Measurements from ENCODE around the gene APBB2.
"Not testable (repeated sequence)": the region's sequence is repeated elsewhere in the genome, so short reads cannot be mapped to it uniquely, and the experiment has no call there.

The APBB2 gene

GRCh38 chr4:41148931-41149330 lies 65.4 kb downstream of the APBB2 start:
- no peak overlapping the region for H3K4me3 ChIP-seq (ENCODE audit: insufficient read length, low read depth)
- DNase-seq (ENCODE audit: low read depth, low spot score), result no peak
- H3K36me3 ChIP-seq (ENCODE audit: insufficient read depth, insufficient read length, low read length), result no peaks in the 10 kb centered on the region
- no peak for TF ChIP-seq YY1 (IDR thresholded peaks at IDR 0.05; ENCODE audit: insufficient read depth, insufficient read length)
- no peak for TF ChIP-seq SUZ12 (IDR thresholded peaks at IDR 0.05; ENCODE audit: extremely low read depth, insufficient read depth, insufficient read length)
- TF ChIP-seq ZNF274 (IDR thresholded peaks at IDR 0.05; ENCODE audit: low read depth, low read length), result no peak
- no peak overlapping the region for H3K9ac ChIP-seq (ENCODE audit: insufficient read length, low read depth)
- no peaks in the 10 kb centered on the region for H3K9me3 ChIP-seq (ENCODE audit: insufficient read depth, low read length)
- no peaks in the 10 kb centered on the region for H3K27me3 ChIP-seq (ENCODE audit: insufficient read depth, insufficient read length)
- no peaks in the 10 kb centered on the region for H3K4me1 ChIP-seq (ENCODE audit: insufficient read depth, insufficient read length)

DNA sequence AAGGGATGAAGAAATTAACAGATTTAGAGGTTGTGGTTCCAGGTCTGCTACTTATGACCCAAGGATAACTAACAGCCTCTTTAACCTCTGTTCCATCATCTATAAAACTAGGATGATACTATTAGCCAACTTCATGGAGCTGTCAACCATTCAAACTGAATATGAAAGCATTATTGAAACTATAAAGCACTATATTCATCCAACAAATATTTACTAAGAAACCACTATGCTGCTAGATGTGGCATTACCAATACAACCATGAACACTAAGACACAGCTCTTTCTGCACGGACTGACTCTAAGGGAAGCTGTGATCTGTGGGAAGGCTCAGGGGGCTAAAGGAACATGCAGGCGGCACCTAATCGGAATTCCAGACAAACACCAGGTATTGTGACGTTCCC lies 66.0 kb downstream of the APBB2 start:
- Histone ChIP-seq H3K9me3 (ENCODE audit: insufficient read depth, low read length) (no peaks in the 10 kb centered on the region), H3K9ac (ENCODE audit: insufficient read length, low read depth) (no peak overlapping the region), H3K36me3 (ENCODE audit: insufficient read depth, insufficient read length, low read length) (no peaks in the 10 kb centered on the region), H3K4me1 (ENCODE audit: insufficient read depth, insufficient read length) (no peaks in the 10 kb centered on the region), H3K27me3 (ENCODE audit: insufficient read depth, insufficient read length) (no peaks in the 10 kb centered on the region), H3K4me3 (ENCODE audit: insufficient read length, low read depth) (no peak overlapping the region)
- TF ChIP-seq SUZ12 (IDR thresholded peaks at IDR 0.05; ENCODE audit: extremely low read depth, insufficient read depth, insufficient read length), result no peak
- no peak for TF ChIP-seq ZNF274 (IDR thresholded peaks at IDR 0.05; ENCODE audit: low read depth, low read length)
- TF ChIP-seq YY1 (IDR thresholded peaks at IDR 0.05; ENCODE audit: insufficient read depth, insufficient read length), result no peak
- DNase-seq (ENCODE audit: low read depth, low spot score), result no peak

DNA sequence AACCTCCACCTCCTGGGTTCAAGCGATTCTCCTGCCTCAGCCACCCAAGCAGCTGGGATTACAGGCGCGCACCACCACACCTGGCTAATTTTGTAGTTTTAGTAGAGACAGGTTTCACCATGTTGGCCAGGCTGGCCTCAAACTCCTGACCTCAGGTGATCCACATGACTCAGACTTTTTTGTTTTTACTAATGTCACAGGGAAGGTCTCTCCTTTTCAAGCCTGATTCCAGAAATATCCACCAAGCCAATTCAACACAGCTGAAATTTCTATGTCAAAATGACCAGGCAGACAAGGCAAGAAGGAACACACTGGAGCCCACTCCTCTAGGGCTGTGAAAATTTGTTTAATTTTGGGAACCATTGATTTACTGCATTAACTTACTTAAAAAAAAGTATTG lies 66.8 kb downstream of the APBB2 start:
- H3K9me3 ChIP-seq (ENCODE audit: insufficient read depth, low read length); H3K4me1 ChIP-seq (ENCODE audit: insufficient read depth, insufficient read length); DNase-seq (ENCODE audit: low read depth, low spot score); H3K9ac ChIP-seq (ENCODE audit: insufficient read length, low read depth); H3K4me3 ChIP-seq (ENCODE audit: insufficient read length, low read depth); H3K27me3 ChIP-seq (ENCODE audit: insufficient read depth, insufficient read length); H3K36me3 ChIP-seq (ENCODE audit: insufficient read depth, insufficient read length, low read length): not testable (repeated sequence)

DNA sequence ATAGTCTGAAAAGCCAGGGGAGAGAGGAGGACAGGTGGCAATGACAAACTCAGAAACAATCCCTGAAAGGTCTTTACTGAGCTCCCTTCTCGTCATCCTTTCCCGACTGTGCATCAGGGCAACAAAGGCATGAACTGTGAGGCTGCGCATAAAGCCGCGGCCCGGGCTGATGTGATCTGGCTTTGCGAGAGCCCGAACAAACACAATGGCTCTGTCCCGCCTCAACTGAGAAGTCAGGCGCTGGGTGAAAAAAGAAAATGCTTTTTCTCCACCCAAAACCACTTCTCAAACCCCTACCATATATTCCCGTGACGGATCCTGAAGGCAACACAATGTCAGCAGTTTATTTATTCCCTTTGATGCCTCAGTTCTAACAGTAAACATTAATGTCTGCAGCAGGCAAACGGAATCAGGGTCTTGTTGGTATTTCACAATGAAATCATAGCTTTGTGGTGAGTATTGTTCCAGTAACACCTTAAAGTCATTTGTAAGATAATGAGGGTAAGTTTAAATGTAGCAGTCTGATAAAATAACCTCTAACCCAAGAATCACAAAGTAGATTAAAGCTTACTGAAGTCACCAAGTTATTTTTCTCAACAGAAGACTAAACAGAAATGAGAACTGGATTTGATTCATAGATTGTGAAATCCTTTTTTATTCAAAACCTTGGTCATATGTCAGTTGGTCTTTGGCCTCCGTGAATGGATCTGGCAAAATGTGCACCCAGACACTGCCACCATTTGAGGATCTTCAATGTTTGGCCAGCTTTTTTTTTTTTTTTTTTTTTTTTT lies 67.4 kb downstream of the APBB2 start:
- H3K36me3 ChIP-seq (ENCODE audit: insufficient read depth, insufficient read length, low read length), result peaks cover 5% of the 10 kb centered on the region
- H3K4me3 ChIP-seq (ENCODE audit: insufficient read length, low read depth), result no peak overlapping the region
- no peak overlapping the region for H3K9ac ChIP-seq (ENCODE audit: insufficient read length, low read depth)
- no peak for TF ChIP-seq SUZ12 (IDR thresholded peaks at IDR 0.05; ENCODE audit: extremely low read depth, insufficient read depth, insufficient read length)
- no peak for TF ChIP-seq YY1 (IDR thresholded peaks at IDR 0.05; ENCODE audit: insufficient read depth, insufficient read length)
- TF ChIP-seq ZNF274 (IDR thresholded peaks at IDR 0.05; ENCODE audit: low read depth, low read length), result no peak
- DNase-seq (ENCODE audit: low read depth, low spot score), result no peak
- H3K4me1 ChIP-seq (ENCODE audit: insufficient read depth, insufficient read length), result no peaks in the 10 kb centered on the region
- H3K27me3 ChIP-seq (ENCODE audit: insufficient read depth, insufficient read length), result no peaks in the 10 kb centered on the region
- no peaks in the 10 kb centered on the region for H3K9me3 ChIP-seq (ENCODE audit: insufficient read depth, low read length)

DNA sequence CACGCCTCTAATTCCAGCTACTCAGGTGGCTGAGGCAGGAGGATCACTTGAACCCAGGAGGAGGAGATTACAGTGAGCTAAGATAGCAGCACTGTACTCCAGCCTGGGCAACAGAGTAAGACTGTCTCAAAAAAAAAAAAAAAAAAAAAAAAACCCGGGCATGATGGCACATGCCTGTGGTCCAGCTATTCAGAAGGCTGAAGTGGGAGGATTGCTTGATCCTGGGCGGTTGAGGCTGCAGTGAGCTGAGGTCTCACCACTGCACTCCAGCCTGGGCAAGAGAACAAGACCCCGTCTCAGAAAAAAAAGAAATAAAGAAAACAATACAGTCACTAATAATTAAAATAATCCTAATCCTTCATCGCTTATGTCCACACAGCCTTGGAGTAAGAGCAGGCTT lies 68.1 kb downstream of the APBB2 start:
- Histone ChIP-seq H3K4me1 (ENCODE audit: insufficient read depth, insufficient read length) (no peaks in the 10 kb centered on the region), H3K27me3 (ENCODE audit: insufficient read depth, insufficient read length) (no peaks in the 10 kb centered on the region), H3K9ac (ENCODE audit: insufficient read length, low read depth) (no peak overlapping the region), H3K36me3 (ENCODE audit: insufficient read depth, insufficient read length, low read length) (peaks cover 9% of the 10 kb centered on the region), H3K9me3 (ENCODE audit: insufficient read depth, low read length) (no peaks in the 10 kb centered on the region), H3K4me3 (ENCODE audit: insufficient read length, low read depth) (no peak overlapping the region)
- no peak for DNase-seq (ENCODE audit: low read depth, low spot score)
- TF ChIP-seq ZNF274 (IDR thresholded peaks at IDR 0.05; ENCODE audit: low read depth, low read length), result no peak
- no peak for TF ChIP-seq YY1 (IDR thresholded peaks at IDR 0.05; ENCODE audit: insufficient read depth, insufficient read length)
- no peak for TF ChIP-seq SUZ12 (IDR thresholded peaks at IDR 0.05; ENCODE audit: extremely low read depth, insufficient read depth, insufficient read length)

- H3K4me1 ChIP-seq (ENCODE audit: insufficient read depth, insufficient read length), result no peaks in the 10 kb centered on the region
- no peak for TF ChIP-seq YY1 (IDR thresholded peaks at IDR 0.05; ENCODE audit: insufficient read depth, insufficient read length)
- no peak overlapping the region for H3K9ac ChIP-seq (ENCODE audit: insufficient read length, low read depth)
- H3K27me3 ChIP-seq (ENCODE audit: insufficient read depth, insufficient read length), result no peaks in the 10 kb centered on the region
- H3K9me3 ChIP-seq (ENCODE audit: insufficient read depth, low read length), result no peaks in the 10 kb centered on the region
- DNase-seq (ENCODE audit: low read depth, low spot score), result no peak
- no peak overlapping the region for H3K4me3 ChIP-seq (ENCODE audit: insufficient read length, low read depth)
- H3K36me3 ChIP-seq (ENCODE audit: insufficient read depth, insufficient read length, low read length), result peaks cover 9% of the 10 kb centered on the region
These were observed 68.7 kb downstream of the APBB2 start for GRCh38 chr4:41145571-41146078.

DNA sequence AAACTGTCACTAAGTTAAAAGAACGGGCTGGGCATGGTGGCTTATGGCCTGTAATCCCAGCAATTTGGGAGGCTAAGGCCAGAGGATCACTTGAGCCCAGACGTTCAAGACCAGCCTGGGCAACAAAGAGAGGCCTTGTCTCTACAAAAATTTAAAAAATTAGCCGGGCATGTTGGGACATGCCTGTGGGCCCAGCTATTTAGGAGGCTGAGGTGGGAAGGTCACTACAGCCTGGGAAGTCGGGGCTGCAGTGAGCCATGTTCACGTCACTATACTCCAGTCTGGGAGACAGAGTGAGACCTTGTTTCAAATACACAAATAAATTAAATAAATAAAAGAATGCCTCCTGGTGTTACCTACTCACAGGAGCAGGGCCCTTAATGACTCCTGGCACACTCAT lies 69.5 kb downstream of the APBB2 start:
- H3K36me3 ChIP-seq (ENCODE audit: insufficient read depth, insufficient read length, low read length), result peaks cover 12% of the 10 kb centered on the region
- no peaks in the 10 kb centered on the region for H3K4me1 ChIP-seq (ENCODE audit: insufficient read depth, insufficient read length)
- no peak overlapping the region for H3K4me3 ChIP-seq (ENCODE audit: insufficient read length, low read depth)
- H3K27me3 ChIP-seq (ENCODE audit: insufficient read depth, insufficient read length), result no peaks in the 10 kb centered on the region
- no peak for DNase-seq (ENCODE audit: low read depth, low spot score)
- TF ChIP-seq ZNF274 (IDR thresholded peaks at IDR 0.05; ENCODE audit: low read depth, low read length) (no peak), SUZ12 (IDR thresholded peaks at IDR 0.05; ENCODE audit: extremely low read depth, insufficient read depth, insufficient read length) (no peak), YY1 (IDR thresholded peaks at IDR 0.05; ENCODE audit: insufficient read depth, insufficient read length) (no peak)
- H3K9me3 ChIP-seq (ENCODE audit: insufficient read depth, low read length), result no peaks in the 10 kb centered on the region
- H3K9ac ChIP-seq (ENCODE audit: insufficient read length, low read depth), result no peak overlapping the region
